ENCODE measurements around the gene LRRC52.
"Not testable (repeated sequence)": the region's sequence is repeated elsewhere in the genome, so short reads cannot be mapped to it uniquely, and the experiment has no call there.

Gene LRRC52

GRCh38 chr1:165577707-165578106, 33.9 kb downstream of the LRRC52 start:
- H3K27ac ChIP-seq = no peak overlapping the region
- no peak for DNase-seq (ENCODE audit: low read depth, low spot score)

GRCh38 chr1:165580931-165581871, 37.4 kb downstream of the LRRC52 start:
- peak; percentile 52 for DNase-seq (ENCODE audit: low read depth, low spot score)
- peak overlapping the region; percentile 51 for H3K27ac ChIP-seq

GRCh38 chr1:165581926-165582325, 38.1 kb downstream of the LRRC52 start:
- peak overlapping the region; percentile 51 for H3K27ac ChIP-seq

GRCh38 chr1:165586398-165586797, 42.6 kb downstream of the LRRC52 start:
- H3K27ac ChIP-seq = no peak overlapping the region

More at GRCh38 chr1:165581926-165582325, 38.1 kb downstream of the LRRC52 start:
- no peak for DNase-seq (ENCODE audit: low read depth, low spot score)

GRCh38 chr1:165591391-165591790, 47.6 kb downstream of the LRRC52 start:
- not testable (repeated sequence) for H3K27ac ChIP-seq; DNase-seq (ENCODE audit: low read depth, low spot score)

More at GRCh38 chr1:165586398-165586797, 42.6 kb downstream of the LRRC52 start:
- no peak for DNase-seq (ENCODE audit: low read depth, low spot score)

GRCh38 chr1:165592945-165593823, 49.4 kb downstream of the LRRC52 start:
- H3K27ac ChIP-seq = no peak overlapping the region
- DNase-seq (ENCODE audit: low read depth, low spot score) = no peak

GRCh38 chr1:165595246-165595938, 51.6 kb downstream of the LRRC52 start:
- H3K27ac ChIP-seq = no peak overlapping the region
- no peak for DNase-seq (ENCODE audit: low read depth, low spot score)

- H3K27ac ChIP-seq = peak overlapping the region; percentile 79
- peak; percentile 73 for DNase-seq (ENCODE audit: low read depth, low spot score)
Observed at GRCh38 chr1:165597883-165598675, 54.3 kb downstream of the LRRC52 start.

- DNase-seq (ENCODE audit: low read depth, low spot score) = no peak
- peak overlapping the region; percentile 79 for H3K27ac ChIP-seq
Observed at GRCh38 chr1:165598676-165599059, 54.9 kb downstream of the LRRC52 start.

GRCh38 chr1:165600793-165601192, 57.0 kb downstream of the LRRC52 start:
- no peak overlapping the region for H3K27ac ChIP-seq
- DNase-seq (ENCODE audit: low read depth, low spot score) = no peak

- H3K27ac ChIP-seq = no peak overlapping the region
- DNase-seq (ENCODE audit: low read depth, low spot score) = no peak
Observed at GRCh38 chr1:165603810-165604209, 60.0 kb downstream of the LRRC52 start.

- DNase-seq (ENCODE audit: low read depth, low spot score) = no peak
- no peak overlapping the region for H3K27ac ChIP-seq
Observed at GRCh38 chr1:165605246-165605645, 61.4 kb downstream of the LRRC52 start.

- DNase-seq (ENCODE audit: low read depth, low spot score); H3K27ac ChIP-seq: not testable (repeated sequence)
Observed at GRCh38 chr1:165606676-165607075, 62.9 kb downstream of the LRRC52 start.

- H3K27ac ChIP-seq = no peak overlapping the region
- no peak for DNase-seq (ENCODE audit: low read depth, low spot score)
Observed at GRCh38 chr1:165610866-165611265, 67.1 kb downstream of the LRRC52 start.

GRCh38 chr1:165612062-165612461, 68.3 kb downstream of the LRRC52 start:
- DNase-seq (ENCODE audit: low read depth, low spot score) = no peak

More at GRCh38 chr1:165612062-165612461, 68.3 kb downstream of the LRRC52 start:
- no peak overlapping the region for H3K27ac ChIP-seq
